ENCODE data around the gene THOC2.
"Not testable (repeated sequence)": the region's sequence is repeated elsewhere in the genome, so short reads cannot be mapped to it uniquely, and the experiment has no call there.

GRCh38 chrX:123722193-123722592 lies 10.7 kb downstream of the THOC2 start:
- TF ChIP-seq CTCF (conservative IDR thresholded peaks at IDR 0.05; ENCODE audit: low read length); EZH2phosphoT487 (IDR thresholded peaks at IDR 0.05; ENCODE audit: borderline replicate concordance, low read depth, low read length): not testable (repeated sequence)
